ENCODE results near the gene PHF21A.

DNA sequence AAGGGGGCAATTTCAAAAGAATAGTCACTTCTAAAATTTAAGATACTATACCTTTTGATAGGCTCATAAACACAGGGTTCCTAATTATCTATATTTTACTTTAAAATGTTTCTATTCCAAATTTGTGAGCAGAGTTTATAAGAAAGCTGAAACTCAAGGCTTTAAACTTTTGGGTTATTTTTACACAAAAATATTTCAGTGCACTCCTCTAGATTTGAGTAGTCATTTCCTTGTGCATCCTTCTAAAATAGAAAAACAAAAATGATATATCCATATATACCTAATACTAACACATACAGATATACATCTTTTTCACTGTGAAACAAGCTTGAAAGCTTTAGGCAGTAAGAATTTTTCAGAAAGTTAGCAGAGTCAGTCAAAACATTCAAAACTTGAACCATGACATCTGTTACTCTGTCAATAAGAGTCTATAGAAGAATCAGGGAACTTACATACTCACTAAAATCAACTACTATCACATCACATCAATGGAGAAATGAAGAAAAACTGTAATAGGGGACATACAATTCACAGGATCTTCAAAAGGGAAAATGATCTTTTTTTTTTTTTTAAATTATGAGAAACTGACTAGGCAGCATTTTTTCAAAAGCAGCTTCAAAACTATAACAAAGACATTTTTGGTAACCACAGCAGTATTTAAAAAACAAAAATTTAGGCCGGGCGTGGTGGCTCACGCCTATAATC is 5.1 kb downstream of the PHF21A start:
- TF ChIP-seq YY1 (IDR thresholded peaks at IDR 0.05; ENCODE audit: low read depth, low read length): no peak
- TF ChIP-seq, protein P1, sequence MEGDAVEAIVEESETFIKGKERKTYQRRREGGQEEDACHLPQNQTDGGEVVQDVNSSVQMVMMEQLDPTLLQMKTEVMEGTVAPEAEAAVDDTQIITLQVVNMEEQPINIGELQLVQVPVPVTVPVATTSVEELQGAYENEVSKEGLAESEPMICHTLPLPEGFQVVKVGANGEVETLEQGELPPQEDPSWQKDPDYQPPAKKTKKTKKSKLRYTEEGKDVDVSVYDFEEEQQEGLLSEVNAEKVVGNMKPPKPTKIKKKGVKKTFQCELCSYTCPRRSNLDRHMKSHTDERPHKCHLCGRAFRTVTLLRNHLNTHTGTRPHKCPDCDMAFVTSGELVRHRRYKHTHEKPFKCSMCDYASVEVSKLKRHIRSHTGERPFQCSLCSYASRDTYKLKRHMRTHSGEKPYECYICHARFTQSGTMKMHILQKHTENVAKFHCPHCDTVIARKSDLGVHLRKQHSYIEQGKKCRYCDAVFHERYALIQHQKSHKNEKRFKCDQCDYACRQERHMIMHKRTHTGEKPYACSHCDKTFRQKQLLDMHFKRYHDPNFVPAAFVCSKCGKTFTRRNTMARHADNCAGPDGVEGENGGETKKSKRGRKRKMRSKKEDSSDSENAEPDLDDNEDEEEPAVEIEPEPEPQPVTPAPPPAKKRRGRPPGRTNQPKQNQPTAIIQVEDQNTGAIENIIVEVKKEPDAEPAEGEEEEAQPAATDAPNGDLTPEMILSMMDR (IDR thresholded peaks at IDR 0.05; ENCODE audit: control extremely low read depth in 1 of 3, insufficient read depth in 1 of 3, low read depth in 1 of 3, low read length in 3 of 3): no peak
- TF ChIP-seq JUND (IDR thresholded peaks at IDR 0.05; ENCODE audit: low read length): no peak
- TF ChIP-seq, protein P2, sequence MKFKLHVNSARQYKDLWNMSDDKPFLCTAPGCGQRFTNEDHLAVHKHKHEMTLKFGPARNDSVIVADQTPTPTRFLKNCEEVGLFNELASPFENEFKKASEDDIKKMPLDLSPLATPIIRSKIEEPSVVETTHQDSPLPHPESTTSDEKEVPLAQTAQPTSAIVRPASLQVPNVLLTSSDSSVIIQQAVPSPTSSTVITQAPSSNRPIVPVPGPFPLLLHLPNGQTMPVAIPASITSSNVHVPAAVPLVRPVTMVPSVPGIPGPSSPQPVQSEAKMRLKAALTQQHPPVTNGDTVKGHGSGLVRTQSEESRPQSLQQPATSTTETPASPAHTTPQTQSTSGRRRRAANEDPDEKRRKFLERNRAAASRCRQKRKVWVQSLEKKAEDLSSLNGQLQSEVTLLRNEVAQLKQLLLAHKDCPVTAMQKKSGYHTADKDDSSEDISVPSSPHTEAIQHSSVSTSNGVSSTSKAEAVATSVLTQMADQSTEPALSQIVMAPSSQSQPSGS (IDR thresholded peaks at IDR 0.05; ENCODE audit: low read length): no peak
- TF ChIP-seq SRF (IDR thresholded peaks at IDR 0.05; ENCODE audit: low read depth, low read length): no peak
- no peak for TF ChIP-seq BACH1 (IDR thresholded peaks at IDR 0.05; ENCODE audit: low read length)
- no peak for TF ChIP-seq POLR2A (IDR thresholded peaks at IDR 0.05; ENCODE audit: control extremely low read depth in 1 of 2, low read depth in 2 of 2, low read length in 2 of 2)
- TF ChIP-seq CHD2 (IDR thresholded peaks at IDR 0.05; ENCODE audit: low read length): no peak
